Neutrophil (primary cell): ENCODE results near the gene CFAP74.

ENCODE experiments used
- H3K27ac ChIP-seq: fragments of 200-600 bp; sonication (generic); 2 replicates; pipeline ENCODE4 v1.5.1; 2016; ENCODE audit warnings: mild to moderate bottlenecking, moderate library complexity
- H3K27me3 ChIP-seq: fragments of 200-600 bp; sonication (generic); 2 replicates; pipeline ENCODE4 v1.6.0; 2016; ENCODE audit warnings: mild to moderate bottlenecking
- H3K36me3 ChIP-seq: fragments of 200-600 bp; sonication (generic); 2 replicates; pipeline ENCODE4 v1.5.1; 2017
- H3K4me1 ChIP-seq, 2 experiments: fragments of 200-600 bp in 1 of 2; sonication (generic) in 1 of 2; 1 replicate in 1 of 2; 2 replicates in 1 of 2; pipeline versions ENCODE4 v1.5.1 to v1.6.1; 2013 to 2016; ENCODE audit warnings: low read depth in 1 of 2, low read length in 1 of 2, mild to moderate bottlenecking in 1 of 2, moderate library complexity in 1 of 2; ENCODE audit not compliant: control insufficient read depth in 1 of 2, insufficient read depth in 1 of 2
- H3K4me3 ChIP-seq, 2 experiments: fragments of 200-600 bp in 1 of 2; sonication (generic) in 1 of 2; 1 replicate in 1 of 2; 2 replicates in 1 of 2; pipeline ENCODE4 v1.5.1; 2013 to 2016; ENCODE audit warnings: low read depth in 1 of 2, low read length in 1 of 2, mild to moderate bottlenecking in 1 of 2, moderate library complexity in 1 of 2
- H3K9me3 ChIP-seq: fragments of 200-600 bp; sonication (generic); 2 replicates; pipeline ENCODE4 v1.5.1; 2016
- CTCF ChIP-seq: fragments of 200-600 bp; sonication (generic); IDR thresholded peaks from 2 replicates; pipeline ENCODE4 v1.5.1; 2016; ENCODE audit warnings: antibody characterized with exemption

Gene CFAP74

GRCh38 chr1:2046174-2046917 lies 42.8 kb upstream of the CFAP74 start:
- Histone ChIP-seq H3K9me3 (no peaks in the 10 kb centered on the region), H3K36me3 (no peaks in the 10 kb centered on the region), H3K27ac (no peak overlapping the region), H3K4me3 (no peak overlapping the region), H3K27me3 (peaks cover 95% of the 10 kb centered on the region), H3K4me1 (peaks cover 12 to 25% of the 10 kb centered on the region in 2 experiments)
- peak; percentile 63 for TF ChIP-seq CTCF

GRCh38 chr1:2045468-2046173 lies 42.0 kb upstream of the CFAP74 start:
- H3K4me1 ChIP-seq = peaks cover 7 to 20% of the 10 kb centered on the region in 2 experiments
- no peaks in the 10 kb centered on the region for H3K36me3 ChIP-seq
- no peaks in the 10 kb centered on the region for H3K9me3 ChIP-seq
- peaks cover 95% of the 10 kb centered on the region for H3K27me3 ChIP-seq
- no peak for TF ChIP-seq CTCF
- H3K27ac ChIP-seq = no peak overlapping the region
- H3K4me3 ChIP-seq = no peak overlapping the region

- Histone ChIP-seq H3K4me1 (peaks cover 6 to 14% of the 10 kb centered on the region in 2 experiments), H3K36me3 (no peaks in the 10 kb centered on the region), H3K4me3 (no peak overlapping the region), H3K27me3 (peaks cover 91% of the 10 kb centered on the region), H3K9me3 (no peaks in the 10 kb centered on the region), H3K27ac (no peak overlapping the region)
- peak; percentile 94 for TF ChIP-seq CTCF
These were observed 41.1 kb upstream of the CFAP74 start for GRCh38 chr1:2044510-2045319.

GRCh38 chr1:2043886-2044285 lies 40.3 kb upstream of the CFAP74 start:
- H3K36me3 ChIP-seq = no peaks in the 10 kb centered on the region
- TF ChIP-seq CTCF = no peak
- peaks cover 0 to 8% of the 10 kb centered on the region in 2 experiments for H3K4me1 ChIP-seq
- H3K27me3 ChIP-seq = peaks cover 86% of the 10 kb centered on the region
- H3K9me3 ChIP-seq = no peaks in the 10 kb centered on the region
- no peak overlapping the region for H3K4me3 ChIP-seq
- no peak overlapping the region for H3K27ac ChIP-seq

GRCh38 chr1:2042830-2043773 lies 39.5 kb upstream of the CFAP74 start:
- Histone ChIP-seq H3K4me3 (no peak overlapping the region), H3K9me3 (no peaks in the 10 kb centered on the region), H3K27me3 (peaks cover 78% of the 10 kb centered on the region), H3K27ac (no peak overlapping the region), H3K36me3 (no peaks in the 10 kb centered on the region), H3K4me1 (peaks cover 0 to 8% of the 10 kb centered on the region in 2 experiments)
- no peak for TF ChIP-seq CTCF
